Fibroblast of upper back skin (primary cell): ENCODE results near the gene AGA.

Source experiments
- DNase-seq: peaks from one replicate; pipeline ENCODE4 v3.0.0-alpha.2; 2013

Gene AGA

DNA sequence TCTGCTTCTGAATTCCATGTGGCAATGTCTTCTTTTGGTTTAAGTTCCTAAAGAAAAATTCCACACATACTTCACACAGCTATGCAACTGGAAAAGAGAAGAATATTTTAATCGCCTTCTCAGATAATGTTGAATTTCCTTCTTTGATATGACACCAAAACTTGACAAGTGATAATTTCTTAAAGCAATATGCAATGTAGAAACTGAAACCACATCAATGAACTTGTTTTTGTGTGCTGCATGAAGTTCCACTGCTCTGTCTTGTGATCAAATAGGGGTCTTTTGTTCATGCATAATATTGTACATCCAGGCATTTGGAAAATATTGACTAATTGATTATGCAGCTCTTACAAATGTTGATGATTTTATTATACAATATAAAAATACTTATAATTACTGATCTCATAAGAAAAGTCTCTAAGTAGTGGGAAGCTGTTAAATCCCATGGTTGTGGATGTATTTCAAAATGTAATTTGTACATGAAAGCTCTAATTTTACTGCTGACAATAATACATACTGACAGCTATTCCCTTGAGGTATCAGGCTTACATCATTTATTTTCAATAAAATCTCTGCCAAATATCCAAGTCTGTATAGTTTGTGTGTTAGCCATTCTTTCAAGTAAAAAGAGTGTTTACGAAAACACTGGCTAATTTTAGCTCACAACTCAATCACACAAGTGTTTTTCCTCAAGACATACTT lies 56.5 kb downstream of the AGA start:
- DNase-seq, result no peak

DNA sequence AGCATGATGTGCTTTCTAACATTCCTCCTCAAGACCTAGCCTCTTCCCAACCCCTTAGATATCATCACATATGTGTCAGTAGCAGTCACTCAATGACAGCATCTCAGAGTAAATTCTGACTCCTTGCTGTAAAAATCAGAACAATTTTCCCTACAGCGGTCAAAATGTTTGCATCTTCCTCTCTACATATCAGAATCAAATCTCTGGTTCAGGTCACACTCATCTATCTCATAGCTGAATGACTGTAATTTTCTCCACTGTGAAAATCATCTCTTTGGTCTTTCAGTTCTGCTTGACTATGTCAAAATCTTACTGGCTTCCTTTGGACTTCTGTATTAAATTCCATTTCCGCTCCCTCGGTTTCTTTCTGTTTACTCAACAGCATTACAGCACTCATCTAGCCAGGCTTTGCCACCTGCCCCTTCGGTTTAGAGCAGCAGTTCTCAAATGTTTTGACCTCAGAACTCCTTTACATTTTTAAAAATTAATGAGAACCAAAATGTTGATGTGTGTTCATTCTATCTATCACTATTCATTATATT lies 57.3 kb downstream of the AGA start:
- DNase-seq, result no peak

DNA sequence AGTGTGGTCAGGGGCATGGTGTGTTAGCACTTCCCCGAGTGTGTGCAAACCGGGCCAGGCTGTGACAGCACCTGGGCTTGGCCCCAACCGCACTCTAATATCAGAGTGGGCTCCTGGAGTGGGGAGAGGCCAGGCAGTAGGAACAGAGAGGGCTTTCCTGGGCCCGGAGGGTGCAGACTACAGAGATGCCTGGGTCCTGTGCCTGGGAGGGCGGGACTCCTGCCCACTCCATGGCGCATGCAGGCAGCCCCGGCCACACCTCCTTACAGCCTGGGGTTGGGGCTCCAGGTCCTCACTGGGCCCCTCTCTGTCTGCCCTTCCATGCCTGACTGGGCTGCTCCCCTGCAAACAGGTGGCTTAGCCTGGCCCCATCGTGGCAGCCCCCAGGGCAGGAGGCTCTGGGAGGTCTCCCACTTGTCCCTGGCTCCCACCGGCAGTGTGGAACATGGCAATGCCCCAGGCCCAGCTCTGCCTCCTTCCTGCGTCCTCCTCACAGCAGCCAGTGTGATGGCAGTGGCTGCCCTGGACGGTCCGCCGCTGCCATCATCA lies 60.4 kb downstream of the AGA start:
- no peak for DNase-seq
